Measurements from ENCODE around the gene COL2A1.

COL2A1 gene

DNA sequence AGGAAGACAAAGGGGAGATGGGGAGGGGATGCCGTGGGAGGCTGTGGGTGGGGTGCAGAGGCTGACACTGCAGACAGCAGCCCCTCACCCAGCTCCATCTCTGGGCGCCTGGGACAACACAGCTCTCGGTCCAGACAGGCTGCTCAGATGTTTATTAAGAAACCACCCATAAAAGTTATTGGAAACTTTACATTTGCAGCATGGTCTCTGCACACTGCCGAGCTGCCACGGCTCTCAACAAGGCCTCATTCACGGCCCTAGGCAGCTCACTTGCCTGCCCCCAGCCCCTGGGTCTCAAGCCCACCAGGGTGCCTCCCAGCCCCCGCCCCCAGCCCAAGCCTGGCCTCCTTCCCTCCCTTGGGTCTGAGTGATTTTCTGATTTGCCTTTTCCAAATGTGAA, 21.0 kb upstream of the COL2A1 start:
- H3K4me3 Mint-ChIP-seq: no peak overlapping the region
- no peak overlapping the region for H3K27ac Mint-ChIP-seq

DNA sequence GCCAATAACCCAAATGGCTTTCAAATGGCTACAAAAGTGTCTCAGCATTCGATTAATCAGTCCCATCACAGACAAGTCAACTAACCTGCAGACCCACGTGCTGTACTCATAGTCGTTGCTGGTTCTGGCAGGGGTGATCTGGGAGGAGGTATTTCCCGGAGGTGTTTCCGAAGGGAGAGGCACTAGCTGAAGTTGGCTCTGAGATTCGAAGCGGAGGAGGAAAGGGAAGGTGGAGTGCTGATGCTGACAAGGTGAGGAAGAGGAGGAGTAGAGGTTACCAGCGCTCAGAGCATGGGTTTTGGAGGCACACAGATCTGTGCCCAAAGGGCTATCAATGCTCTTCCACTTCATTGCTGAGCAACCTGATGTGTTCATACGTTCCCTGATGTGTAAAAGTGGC, 20.5 kb upstream of the COL2A1 start:
- Mint-ChIP-seq H3K4me1 (ENCODE audit: low read depth) (peaks cover 1% of the 10 kb centered on the region), H3K27ac (no peak overlapping the region), H3K36me3 (ENCODE audit: low read depth) (no peaks in the 10 kb centered on the region), H3K27me3 (ENCODE audit: low read depth) (peaks cover 27% of the 10 kb centered on the region), H3K4me3 (no peak overlapping the region), H3K9me3 (no peaks in the 10 kb centered on the region)
- no peak for DNase-seq (ENCODE audit: low spot score)

More for the DNA sequence above, 21.0 kb upstream of the COL2A1 start:
- peaks cover 1% of the 10 kb centered on the region for H3K4me1 Mint-ChIP-seq (ENCODE audit: low read depth)
- H3K27me3 Mint-ChIP-seq (ENCODE audit: low read depth): peaks cover 25% of the 10 kb centered on the region
- H3K9me3 Mint-ChIP-seq: no peaks in the 10 kb centered on the region
- no peaks in the 10 kb centered on the region for H3K36me3 Mint-ChIP-seq (ENCODE audit: low read depth)
- no peak for DNase-seq (ENCODE audit: low spot score)

DNA sequence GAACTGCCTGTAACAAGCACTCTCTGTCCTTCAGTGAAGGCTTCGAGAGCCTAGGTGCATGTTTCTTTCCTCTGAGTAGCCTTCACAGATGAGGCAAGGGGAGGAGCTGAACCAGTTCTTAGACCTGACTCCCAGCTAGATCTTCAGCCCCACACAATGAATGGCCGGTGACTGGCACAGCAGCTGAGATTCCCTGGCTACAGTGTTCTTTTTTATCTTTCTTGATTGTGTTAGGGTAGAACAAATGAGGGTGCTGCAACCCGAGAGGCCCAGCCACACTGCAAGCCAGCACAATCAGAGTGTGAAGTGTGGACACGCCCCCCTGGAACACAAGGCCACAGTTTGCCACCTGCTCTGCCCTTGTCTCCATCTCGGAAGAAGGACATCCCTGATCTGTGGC, 19.1 kb upstream of the COL2A1 start:
- Mint-ChIP-seq H3K27me3 (ENCODE audit: low read depth) (peaks cover 32% of the 10 kb centered on the region), H3K9me3 (no peaks in the 10 kb centered on the region), H3K36me3 (ENCODE audit: low read depth) (no peaks in the 10 kb centered on the region)

DNA sequence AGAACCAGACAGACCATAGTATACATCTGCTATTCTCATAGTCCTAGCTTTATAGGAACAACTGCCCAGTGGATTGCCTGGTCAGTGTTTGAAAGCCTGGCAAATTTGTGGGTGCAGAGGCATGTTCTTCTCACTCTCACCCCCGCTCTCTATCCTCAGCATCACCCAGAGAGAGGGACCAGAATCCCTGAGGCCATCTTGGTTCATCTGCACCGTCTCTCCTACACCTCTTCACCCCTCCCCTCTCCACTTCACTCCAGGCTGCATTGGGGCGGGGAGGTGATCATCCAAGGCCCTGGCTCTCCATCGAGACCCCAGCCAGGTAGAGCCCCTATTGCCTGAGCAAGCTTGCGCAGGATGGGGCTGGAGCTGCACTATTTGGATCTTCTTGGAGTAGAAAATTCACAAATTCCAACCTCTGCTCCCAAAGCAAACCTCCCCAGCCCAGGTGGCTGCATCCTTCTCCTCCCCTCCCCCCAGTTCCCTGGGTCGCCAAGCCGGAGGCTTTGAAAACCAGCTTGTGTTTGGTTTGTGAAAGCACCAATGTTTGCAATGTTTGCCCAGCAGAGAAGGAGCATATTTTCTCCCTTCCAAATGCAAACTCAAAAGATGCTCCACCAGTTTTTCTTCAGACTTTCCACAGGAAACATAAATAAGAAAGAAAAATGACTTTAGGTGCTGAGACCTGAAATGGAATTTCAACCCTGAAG, 18.6 kb upstream of the COL2A1 start:
- H3K27ac Mint-ChIP-seq: no peak overlapping the region
- no peaks in the 10 kb centered on the region for H3K36me3 Mint-ChIP-seq (ENCODE audit: low read depth)
- H3K9me3 Mint-ChIP-seq: no peaks in the 10 kb centered on the region
- H3K27me3 Mint-ChIP-seq (ENCODE audit: low read depth): peaks cover 35% of the 10 kb centered on the region
- DNase-seq (ENCODE audit: low spot score): no peak
- H3K4me1 Mint-ChIP-seq (ENCODE audit: low read depth): peaks cover 1% of the 10 kb centered on the region
- no peak overlapping the region for H3K4me3 Mint-ChIP-seq

More for the DNA sequence above, 19.1 kb upstream of the COL2A1 start:
- H3K27ac Mint-ChIP-seq: no peak overlapping the region
- H3K4me3 Mint-ChIP-seq: no peak overlapping the region
- peaks cover 1% of the 10 kb centered on the region for H3K4me1 Mint-ChIP-seq (ENCODE audit: low read depth)
- DNase-seq (ENCODE audit: low spot score): no peak

- Mint-ChIP-seq H3K4me3 (no peak overlapping the region), H3K27me3 (ENCODE audit: low read depth) (peaks cover 37% of the 10 kb centered on the region), H3K9me3 (no peaks in the 10 kb centered on the region), H3K4me1 (ENCODE audit: low read depth) (peaks cover 1% of the 10 kb centered on the region), H3K27ac (no peak overlapping the region), H3K36me3 (ENCODE audit: low read depth) (no peaks in the 10 kb centered on the region)
- DNase-seq (ENCODE audit: low spot score): no peak
Observed at GRCh38 chr12:48022180-48022521, 17.9 kb upstream of the COL2A1 start.

GRCh38 chr12:48021485-48022179, 17.4 kb upstream of the COL2A1 start:
- Mint-ChIP-seq H3K4me1 (ENCODE audit: low read depth) (peaks cover 1% of the 10 kb centered on the region), H3K36me3 (ENCODE audit: low read depth) (no peaks in the 10 kb centered on the region), H3K4me3 (no peak overlapping the region), H3K27ac (no peak overlapping the region), H3K27me3 (ENCODE audit: low read depth) (peaks cover 35% of the 10 kb centered on the region), H3K9me3 (no peaks in the 10 kb centered on the region)
- DNase-seq (ENCODE audit: low spot score): no peak

DNA sequence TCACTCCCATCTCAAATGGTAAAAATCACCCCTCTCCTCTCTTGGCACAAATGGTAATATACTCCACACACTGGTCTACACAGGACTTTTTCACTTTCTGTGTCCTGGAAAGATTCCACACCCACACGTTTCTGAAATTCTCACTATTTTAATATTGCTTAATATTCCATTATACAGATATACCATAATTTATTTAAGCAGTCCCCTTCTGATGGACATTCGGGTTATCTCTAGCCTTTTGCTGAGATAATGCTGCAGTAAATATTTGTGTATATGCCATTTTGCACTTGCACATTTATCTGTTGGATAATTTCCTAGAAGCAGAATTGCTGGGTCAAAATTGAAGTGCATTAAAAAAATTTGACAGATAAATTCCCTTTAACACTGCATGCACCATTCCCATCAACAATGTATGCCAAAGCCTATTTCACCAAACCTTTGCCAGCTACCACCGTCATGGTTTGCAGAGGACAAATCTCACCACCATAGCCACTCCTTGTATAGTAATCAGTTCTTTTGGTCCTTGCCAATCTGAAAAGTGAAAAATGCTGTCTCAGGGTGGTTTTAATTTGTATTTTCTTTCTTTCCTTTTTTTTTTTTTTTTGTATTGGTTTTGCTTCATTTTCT, 15.5 kb upstream of the COL2A1 start:
- H3K9me3 Mint-ChIP-seq: no peaks in the 10 kb centered on the region
- H3K36me3 Mint-ChIP-seq (ENCODE audit: low read depth): no peaks in the 10 kb centered on the region
- peaks cover 1% of the 10 kb centered on the region for H3K4me1 Mint-ChIP-seq (ENCODE audit: low read depth)
- H3K4me3 Mint-ChIP-seq: no peak overlapping the region
- peaks cover 42% of the 10 kb centered on the region for H3K27me3 Mint-ChIP-seq (ENCODE audit: low read depth)
- DNase-seq (ENCODE audit: low spot score): no peak
- no peak overlapping the region for H3K27ac Mint-ChIP-seq

- Mint-ChIP-seq H3K36me3 (ENCODE audit: low read depth) (no peaks in the 10 kb centered on the region), H3K4me3 (no peak overlapping the region), H3K27ac (no peak overlapping the region), H3K4me1 (ENCODE audit: low read depth) (no peaks in the 10 kb centered on the region), H3K9me3 (no peaks in the 10 kb centered on the region), H3K27me3 (ENCODE audit: low read depth) (peaks cover 44% of the 10 kb centered on the region)
- DNase-seq (ENCODE audit: low spot score): no peak
Observed at GRCh38 chr12:48018618-48018995, 14.3 kb upstream of the COL2A1 start.

DNA sequence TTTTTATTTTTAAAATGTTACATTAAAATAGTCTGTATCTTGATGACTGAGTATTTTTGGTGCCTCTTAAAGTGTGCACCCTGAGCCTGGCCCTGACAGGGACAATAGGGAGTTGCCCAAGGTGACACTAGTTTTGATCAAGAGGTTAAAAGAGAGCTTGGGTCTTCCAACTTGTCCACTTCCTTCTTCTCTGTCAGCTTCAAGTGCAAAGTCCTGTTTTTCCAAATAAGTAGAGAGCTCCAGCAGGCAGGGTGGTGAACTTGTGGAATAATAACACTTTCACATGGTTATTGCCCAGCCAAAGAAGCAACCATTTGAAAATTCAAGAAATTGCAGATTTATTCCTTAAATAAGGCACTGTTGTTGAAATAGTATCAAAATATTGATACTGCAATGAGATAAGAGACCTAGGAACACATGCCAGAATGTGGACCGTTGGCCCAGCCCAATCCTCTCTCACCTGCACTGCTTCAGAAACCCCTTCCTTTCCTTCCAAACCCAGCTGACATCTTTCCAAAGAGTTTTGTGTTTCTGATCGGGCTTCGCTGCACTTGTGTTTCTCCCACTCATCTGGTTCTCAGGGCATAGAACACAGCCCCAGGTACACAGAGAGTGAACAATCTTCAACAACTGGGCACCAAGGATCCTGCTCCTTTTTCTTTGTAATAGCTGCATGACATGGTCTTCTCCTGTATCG, 13.8 kb upstream of the COL2A1 start:
- Mint-ChIP-seq H3K9me3 (no peaks in the 10 kb centered on the region), H3K4me1 (ENCODE audit: low read depth) (no peaks in the 10 kb centered on the region), H3K27ac (no peak overlapping the region), H3K27me3 (ENCODE audit: low read depth) (peaks cover 42% of the 10 kb centered on the region), H3K36me3 (ENCODE audit: low read depth) (no peaks in the 10 kb centered on the region), H3K4me3 (no peak overlapping the region)
- no peak for DNase-seq (ENCODE audit: low spot score)

DNA sequence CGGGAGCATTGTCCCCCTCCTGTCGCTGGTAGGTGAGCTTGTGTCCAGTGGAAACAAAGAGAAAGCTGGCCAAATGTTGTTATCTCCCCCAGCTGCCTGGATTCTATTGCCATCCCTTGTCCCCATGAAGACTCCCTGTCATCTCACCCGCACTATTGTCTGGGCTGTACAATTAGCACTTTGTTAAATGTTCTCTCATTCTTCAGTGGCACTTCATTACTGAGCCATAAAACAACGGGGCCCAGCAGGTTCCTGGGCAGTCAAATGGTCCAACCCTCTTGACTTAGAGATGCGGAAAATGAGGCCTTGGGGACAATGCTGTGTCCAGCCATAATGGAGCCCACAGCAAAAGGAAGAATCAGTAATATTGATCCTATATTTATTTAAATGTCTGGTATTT, 13.2 kb upstream of the COL2A1 start:
- Mint-ChIP-seq H3K27ac (no peak overlapping the region), H3K9me3 (no peaks in the 10 kb centered on the region), H3K4me1 (ENCODE audit: low read depth) (no peaks in the 10 kb centered on the region), H3K4me3 (no peak overlapping the region), H3K27me3 (ENCODE audit: low read depth) (peaks cover 46% of the 10 kb centered on the region), H3K36me3 (ENCODE audit: low read depth) (no peaks in the 10 kb centered on the region)
- no peak for DNase-seq (ENCODE audit: low spot score)

DNA sequence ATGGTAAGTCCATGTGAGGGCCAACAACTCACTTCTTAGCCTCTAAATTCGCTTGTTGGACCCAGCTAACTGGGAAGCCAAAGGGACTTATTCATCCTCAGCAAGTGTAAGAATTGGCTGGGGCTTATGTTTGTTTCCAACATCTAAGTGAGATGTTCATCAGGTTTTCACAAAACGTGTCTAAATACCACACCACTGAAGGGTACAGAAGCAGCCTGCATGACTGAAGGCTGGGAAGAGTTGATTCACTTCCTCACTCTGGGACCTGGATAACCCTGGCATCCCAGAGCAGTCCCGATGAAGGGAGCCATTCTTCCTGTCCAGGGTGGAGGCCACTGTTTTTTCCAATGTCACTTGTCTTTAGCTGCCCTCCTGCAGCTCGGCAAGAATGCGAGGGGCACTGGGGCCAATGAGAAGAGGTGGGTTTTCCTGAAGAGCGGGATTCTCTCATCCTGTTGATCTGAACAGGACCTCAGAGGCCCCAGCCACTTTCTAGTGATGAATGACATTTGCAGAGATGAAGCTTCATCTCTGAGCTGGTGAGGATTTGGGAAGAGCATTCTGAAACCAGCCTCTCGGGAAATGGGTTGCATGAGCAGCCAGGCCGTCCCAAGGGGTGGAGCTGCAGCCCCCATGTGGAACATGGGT, 12.2 kb upstream of the COL2A1 start:
- H3K4me3 Mint-ChIP-seq: no peak overlapping the region
- no peak for DNase-seq (ENCODE audit: low spot score)
- H3K9me3 Mint-ChIP-seq: no peaks in the 10 kb centered on the region
- peaks cover 47% of the 10 kb centered on the region for H3K27me3 Mint-ChIP-seq (ENCODE audit: low read depth)
- H3K4me1 Mint-ChIP-seq (ENCODE audit: low read depth): no peaks in the 10 kb centered on the region
- H3K36me3 Mint-ChIP-seq (ENCODE audit: low read depth): no peaks in the 10 kb centered on the region
- no peak overlapping the region for H3K27ac Mint-ChIP-seq

DNA sequence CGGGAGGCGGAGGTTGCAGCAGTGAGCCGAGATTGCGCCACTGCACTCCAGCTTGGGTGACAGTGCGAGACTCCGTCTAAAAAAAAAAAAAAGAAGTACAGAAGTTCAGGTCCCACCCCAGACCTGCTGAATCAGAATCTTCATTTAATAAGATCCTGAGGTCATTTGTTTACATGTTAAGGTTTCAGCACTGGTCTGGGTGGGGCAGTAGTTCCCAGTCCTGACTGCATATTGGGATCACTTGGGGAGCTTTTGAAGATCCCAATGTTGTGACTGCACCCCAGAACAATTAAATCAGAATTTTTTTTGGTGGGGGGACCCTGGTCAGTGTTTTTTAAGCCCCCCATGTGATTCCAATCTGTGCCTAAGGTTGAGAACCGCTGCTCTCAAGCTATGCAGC, 11.7 kb upstream of the COL2A1 start:
- Mint-ChIP-seq H3K27me3 (ENCODE audit: low read depth) (peaks cover 49% of the 10 kb centered on the region), H3K4me3 (no peak overlapping the region), H3K4me1 (ENCODE audit: low read depth) (no peaks in the 10 kb centered on the region), H3K27ac (no peak overlapping the region), H3K9me3 (no peaks in the 10 kb centered on the region), H3K36me3 (ENCODE audit: low read depth) (no peaks in the 10 kb centered on the region)
- DNase-seq (ENCODE audit: low spot score): no peak

DNA sequence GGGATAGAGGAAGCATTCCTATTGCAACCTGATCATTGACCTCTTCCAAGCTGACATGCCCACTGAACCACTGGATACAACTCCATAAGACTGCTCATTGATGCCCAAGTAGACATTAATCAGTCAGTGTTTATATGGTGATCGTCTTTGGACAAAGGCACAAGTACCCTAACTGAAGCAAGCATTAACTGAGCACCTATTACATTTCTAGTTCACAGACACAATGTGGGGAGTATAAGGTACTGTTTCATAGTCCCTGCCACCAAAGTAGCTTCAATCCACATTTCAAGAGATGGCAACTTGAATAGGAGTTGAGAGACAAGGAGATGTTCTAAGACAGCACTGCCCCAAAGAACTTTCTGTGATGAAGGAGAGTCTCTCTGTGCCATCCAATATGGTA, 10.9 kb upstream of the COL2A1 start:
- no peak for DNase-seq (ENCODE audit: low spot score)
- peaks cover 52% of the 10 kb centered on the region for H3K27me3 Mint-ChIP-seq (ENCODE audit: low read depth)
- H3K36me3 Mint-ChIP-seq (ENCODE audit: low read depth): no peaks in the 10 kb centered on the region
- no peak overlapping the region for H3K27ac Mint-ChIP-seq
- no peaks in the 10 kb centered on the region for H3K4me1 Mint-ChIP-seq (ENCODE audit: low read depth)
- no peaks in the 10 kb centered on the region for H3K9me3 Mint-ChIP-seq
- no peak overlapping the region for H3K4me3 Mint-ChIP-seq

- Mint-ChIP-seq H3K36me3 (ENCODE audit: low read depth) (no peaks in the 10 kb centered on the region), H3K9me3 (no peaks in the 10 kb centered on the region), H3K4me3 (no peak overlapping the region), H3K4me1 (ENCODE audit: low read depth) (no peaks in the 10 kb centered on the region), H3K27me3 (ENCODE audit: low read depth) (peaks cover 57% of the 10 kb centered on the region), H3K27ac (no peak overlapping the region)
- DNase-seq (ENCODE audit: low spot score): no peak
Observed at GRCh38 chr12:48013287-48013686, 9.0 kb upstream of the COL2A1 start.

All from T-helper 2 cell treated with Interferon-gamma antibody and Interleukin-4, amounts not matched to agents 5 μg/mL and 100 μg/mL, for 36 hours (primary cell).